HG02885 (cell line): ENCODE data around the gene KCNE5.
"Not testable (repeated sequence)": the region's sequence is repeated elsewhere in the genome, so short reads cannot be mapped to it uniquely, and the experiment has no call there.

ENCODE experiments used
- ATAC-seq: cut with Tn5 transposase; IDR thresholded peaks from one replicate; pipeline ENCODE4 v1.9.1; 2021; ENCODE audit warnings: mild to moderate bottlenecking; ENCODE audit not compliant: unreplicated experiment, poor library complexity

The KCNE5 gene, protein sequence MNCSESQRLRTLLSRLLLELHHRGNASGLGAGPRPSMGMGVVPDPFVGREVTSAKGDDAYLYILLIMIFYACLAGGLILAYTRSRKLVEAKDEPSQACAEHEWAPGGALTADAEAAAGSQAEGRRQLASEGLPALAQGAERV

DNA sequence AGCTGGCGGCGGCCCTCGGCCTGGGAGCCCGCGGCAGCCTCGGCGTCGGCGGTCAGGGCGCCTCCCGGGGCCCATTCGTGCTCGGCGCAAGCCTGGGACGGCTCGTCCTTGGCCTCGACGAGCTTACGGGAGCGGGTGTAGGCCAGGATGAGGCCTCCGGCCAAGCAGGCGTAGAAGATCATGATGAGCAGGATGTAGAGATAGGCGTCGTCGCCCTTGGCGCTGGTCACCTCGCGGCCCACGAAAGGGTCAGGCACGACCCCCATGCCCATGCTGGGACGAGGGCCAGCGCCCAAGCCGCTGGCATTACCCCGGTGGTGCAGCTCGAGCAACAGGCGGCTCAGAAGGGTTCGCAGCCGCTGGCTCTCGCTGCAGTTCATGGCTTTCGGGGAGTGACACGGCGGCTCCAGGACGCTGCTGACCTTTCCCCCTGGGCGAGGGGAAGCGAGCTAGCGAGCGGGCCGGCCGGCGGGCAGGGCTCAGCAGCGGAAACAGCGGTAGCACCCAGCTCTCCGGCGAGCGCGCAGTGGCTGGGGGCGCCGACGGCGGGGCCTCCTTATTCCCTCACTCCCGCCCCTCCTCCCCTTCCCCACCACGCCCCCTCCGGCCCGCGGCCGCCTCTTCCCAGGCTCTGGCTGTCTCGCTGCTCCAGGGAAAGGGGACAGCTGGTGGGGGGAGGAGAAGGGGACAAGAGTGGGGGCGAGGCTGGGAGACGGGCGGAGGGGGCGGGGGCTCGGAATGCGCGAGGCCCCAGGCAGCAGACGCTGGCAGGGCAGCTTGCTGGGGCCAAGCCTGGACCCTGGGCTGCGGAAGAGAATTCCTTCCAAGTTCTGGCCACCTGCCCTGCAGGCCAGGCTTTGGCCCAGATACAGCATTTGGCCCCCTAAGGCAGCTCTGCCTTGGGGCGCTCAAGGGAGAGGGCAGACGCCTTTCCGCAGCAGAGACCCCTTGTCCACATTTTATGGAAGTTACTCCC is at the start of gene KCNE5:
Gene KCNE5 (minus strand): TSS at position 532 of the 976 bp plus-strand sequence. CDS start 152 bp downstream, at position 380.
- ATAC-seq: no peak

DNA sequence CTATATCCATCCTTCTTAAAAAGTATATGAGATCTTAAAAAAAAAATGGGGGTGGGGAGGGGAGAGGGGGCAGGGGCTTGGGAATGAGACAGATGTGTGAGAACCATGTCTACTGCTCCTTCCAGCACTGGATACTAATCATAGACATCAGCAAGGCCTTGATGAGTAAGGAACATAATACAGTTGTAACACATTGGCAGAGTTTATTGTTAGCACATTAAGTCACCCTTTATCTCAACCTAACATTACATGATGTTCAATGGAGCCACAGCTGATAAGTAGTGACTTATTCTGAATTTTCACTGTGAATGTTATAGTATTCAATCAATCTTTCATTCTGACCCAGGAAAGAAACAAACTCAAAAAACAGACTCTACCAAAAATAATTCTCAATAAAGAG is 47.3 kb upstream of the KCNE5 start:
- no peak for ATAC-seq

DNA sequence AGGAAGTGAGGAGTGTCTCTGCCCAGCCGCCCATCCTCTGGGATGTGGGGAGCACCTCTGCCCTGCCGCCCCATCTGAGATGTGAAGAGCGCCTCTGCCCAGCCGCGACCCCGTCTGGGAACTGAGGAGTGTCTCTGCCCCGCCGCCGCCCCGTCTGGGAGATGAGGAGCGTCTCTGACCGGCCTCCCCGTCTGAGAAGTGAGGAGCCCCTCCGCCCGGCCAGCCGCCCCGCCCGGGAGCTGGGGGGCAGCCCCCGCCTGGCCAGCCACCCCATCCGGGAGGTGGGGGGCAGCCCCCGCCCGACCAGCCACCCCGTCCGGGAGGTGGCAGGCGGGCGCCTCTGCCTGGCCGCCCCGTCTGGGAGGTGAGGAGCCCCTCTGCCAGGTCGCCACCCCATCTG is 46.2 kb upstream of the KCNE5 start:
- ATAC-seq: not testable (repeated sequence)

DNA sequence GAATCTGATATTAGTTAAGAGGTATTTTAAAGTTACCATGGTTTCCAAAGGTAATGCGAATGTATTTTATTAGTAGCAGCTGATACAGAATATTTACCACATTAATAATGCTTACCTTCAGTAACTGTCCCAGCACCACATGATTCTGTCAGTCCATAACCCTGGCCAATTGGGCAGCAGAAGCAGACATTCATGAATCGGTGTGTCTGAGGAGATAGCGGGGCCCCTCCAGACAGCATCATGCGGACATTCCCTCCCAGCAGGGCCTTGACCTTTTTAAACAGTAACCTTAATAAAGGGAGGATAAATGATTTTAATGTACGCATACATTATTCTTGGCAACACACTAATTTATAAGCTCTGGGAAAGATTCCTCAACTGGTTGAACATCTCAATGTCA is 43.0 kb upstream of the KCNE5 start:
- ATAC-seq: no peak

DNA sequence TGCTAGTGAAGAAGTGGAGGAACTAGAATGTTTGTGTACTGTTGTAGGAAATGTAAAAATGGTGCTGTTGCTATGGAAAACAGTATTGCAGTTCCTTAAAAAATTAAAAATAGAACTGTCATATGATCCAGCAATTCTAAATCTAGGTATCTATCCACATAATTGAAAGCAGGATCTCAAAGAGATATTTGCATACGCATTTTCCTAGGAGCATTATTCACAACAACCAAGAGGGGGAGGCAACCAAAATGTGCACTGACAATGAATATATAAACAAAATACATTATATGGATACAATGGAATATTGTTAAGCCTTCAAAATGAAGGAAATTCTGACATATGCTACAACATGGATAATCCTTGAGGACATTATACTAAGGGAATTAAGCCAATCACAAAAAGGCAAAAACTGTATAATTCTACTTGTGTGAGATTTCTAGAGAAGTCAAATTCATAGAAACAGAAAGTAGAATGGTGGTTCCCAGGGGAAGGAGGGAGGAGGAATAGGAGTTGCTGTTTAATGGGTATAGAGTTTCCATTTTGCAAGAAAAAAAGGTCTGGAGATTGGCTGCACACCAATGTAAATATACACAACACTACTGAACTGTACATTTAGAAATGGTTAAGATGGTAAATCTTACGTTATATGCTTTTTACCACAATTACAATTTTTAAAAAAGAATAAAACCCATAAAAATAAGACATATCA is 35.6 kb upstream of the KCNE5 start:
- ATAC-seq: no peak

DNA sequence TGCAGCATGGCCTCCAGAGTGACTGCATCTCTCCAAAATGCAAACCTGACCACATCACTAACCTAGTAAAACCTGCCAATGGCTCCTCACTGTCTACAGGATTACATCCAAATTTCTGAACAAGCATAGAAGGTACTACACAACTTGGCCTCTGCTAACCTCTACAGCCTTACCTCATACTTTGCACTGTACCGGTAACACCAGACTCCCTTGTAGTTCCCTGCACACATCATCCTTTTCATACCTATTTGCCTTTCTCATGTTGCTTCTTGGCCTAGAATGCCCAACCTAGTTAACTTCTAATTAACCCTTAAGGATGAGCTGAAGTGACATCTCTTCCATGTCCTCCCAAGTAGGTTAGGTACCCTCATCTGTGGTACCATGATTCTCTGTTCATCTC is 33.4 kb upstream of the KCNE5 start:
- ATAC-seq: no peak

DNA sequence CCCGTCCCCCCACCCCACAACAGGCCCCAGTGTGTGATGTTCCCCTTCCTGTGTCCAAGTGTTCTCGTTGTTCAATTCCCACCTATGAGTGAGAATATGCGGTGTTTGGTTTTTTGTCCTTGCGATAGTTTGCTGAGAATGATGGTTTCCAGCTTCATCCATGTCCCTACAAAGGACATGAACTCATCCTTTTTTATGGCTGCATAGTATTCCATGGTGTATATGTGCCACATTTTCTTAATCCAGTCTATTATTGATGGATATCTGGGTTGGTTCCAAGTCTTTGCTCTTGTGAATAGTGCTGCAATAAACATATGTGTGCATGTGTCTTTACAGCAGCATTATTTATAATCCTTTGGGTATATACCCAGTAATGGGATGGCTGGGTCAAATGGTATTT is 32.4 kb upstream of the KCNE5 start:
- not testable (repeated sequence) for ATAC-seq

DNA sequence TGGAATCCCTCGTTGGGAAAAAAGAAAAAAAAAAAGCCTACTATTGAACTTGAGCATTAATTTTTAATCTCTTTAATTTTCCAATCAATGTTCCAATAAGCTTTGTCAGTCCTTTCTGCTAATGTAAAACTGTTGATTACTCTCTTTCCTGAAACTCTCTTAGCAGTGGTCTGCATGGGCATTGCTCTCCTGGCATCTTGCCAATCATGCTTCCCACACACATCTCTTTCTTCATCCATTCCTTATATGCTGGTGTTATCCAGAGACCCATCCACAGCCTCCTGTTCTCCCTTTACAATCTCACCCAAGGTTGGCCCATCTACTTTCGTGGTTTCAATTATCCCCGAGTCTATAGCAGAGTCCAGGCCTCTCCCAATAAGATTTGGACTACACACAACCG is 31.8 kb upstream of the KCNE5 start:
- no peak for ATAC-seq

DNA sequence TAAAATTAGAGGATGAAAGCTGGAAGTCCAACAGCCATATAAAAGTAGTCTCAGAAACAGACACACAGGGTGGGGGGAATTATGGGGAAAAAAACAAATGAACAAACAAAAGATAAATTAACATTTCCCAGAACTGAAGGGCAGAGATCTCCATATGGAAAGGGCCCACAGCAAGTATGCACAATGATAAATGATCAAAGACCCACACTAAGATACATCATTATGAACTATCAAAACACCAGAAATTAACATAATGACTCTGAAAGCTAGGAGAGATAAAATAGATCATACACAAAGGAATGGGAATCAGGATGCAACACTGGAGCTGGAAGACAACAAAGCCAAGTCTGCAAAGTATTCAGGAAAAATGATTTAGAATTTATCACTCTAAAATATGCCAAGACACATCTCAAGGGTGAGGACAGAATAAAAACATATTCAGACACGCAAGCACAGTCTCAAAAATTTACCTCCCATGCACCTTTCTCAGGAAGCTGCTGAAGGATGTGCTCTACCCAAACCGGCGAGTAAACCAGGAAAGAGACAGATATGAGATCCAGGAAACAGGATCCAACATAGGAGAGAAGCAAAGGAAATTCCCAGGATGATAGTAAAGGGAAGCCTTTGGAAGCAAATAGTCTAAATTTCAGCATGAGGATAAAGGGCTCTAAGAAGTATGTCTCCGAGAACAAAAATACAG is 30.7 kb upstream of the KCNE5 start:
- ATAC-seq: no peak

DNA sequence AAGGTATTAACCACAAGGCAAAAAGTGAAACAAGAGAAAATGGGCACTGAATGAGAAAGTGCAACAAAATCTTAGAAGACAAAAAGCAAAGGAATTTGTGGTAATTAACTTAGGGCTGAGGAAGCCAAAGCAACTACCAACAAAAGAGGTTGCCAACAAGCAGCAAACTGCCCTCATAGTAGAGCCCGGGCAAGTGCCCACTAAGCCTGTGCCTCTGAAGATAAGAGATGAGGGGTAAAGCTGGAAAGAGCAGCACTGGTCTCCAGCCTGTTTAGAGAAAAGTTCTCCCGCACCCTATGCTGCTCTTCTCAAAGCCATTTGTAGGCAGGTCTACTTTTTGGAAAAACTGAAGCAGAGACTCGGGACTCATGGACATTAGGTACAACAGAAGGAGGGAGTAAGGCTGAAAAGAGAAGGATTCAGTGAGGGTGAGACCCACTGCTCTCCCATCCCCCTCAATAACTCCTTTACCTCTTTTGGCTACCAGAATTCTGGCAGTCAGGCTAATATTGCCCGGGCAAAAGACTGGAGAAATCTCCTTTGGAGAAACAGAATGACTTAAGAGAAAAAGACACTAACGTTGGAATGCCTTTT is 29.6 kb upstream of the KCNE5 start:
- no peak for ATAC-seq

DNA sequence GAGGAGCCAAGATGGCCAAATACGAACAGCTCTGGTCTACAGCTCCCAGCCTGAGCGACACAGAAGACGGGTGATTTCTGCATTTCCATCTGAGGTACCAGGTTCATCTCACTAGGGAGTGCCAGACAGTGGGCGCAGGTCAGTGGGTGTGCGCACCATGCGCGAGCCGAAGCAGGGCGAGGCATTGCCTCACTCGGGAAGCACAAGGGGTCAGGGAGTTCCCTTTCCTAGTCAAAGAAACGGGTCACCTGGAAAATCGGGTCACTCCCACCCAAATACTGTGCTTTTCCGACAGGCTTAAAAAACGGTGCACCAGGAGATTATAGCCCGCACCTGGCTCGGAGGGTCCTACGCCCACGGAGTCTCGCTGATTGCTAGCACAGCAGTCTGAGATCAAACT is 19.7 kb upstream of the KCNE5 start:
- ATAC-seq: not testable (repeated sequence)

DNA sequence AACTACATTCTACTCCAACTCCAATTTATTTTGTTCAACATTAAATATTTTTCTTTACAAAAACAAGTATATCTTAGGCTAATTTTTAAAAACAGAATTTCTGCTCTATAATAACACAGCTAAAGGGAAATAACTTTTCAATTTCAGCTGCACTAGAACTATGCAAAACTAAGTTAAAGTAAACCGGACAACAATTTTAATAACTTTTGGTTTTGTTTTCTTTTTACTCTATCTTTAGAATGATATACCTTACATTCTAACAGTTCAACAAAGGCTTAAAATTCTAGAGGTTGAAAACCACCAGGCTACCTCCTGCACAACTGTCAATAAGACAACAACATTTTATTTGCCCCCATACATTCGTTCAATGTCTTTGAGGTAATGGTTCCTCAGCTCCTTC is 18.7 kb upstream of the KCNE5 start:
- ATAC-seq: no peak

DNA sequence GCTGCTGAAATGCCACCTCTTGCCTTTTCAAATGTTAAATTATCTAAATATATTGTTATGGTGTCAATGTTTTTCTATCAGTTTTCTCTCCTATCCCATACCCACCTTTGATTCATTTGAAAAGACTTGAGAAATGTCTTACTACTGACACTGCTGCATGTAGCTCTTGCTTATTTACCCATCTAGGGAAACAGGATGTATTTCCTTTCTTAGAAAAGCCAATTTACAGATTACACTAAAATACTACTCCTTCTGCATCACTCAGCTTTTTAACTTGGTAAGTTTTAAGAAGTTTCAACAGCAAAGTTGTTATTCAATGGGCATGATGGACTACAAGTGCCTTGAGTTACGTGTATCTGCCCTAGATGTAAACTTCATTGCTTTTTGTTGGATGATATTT is 13.2 kb upstream of the KCNE5 start:
- no peak for ATAC-seq

DNA sequence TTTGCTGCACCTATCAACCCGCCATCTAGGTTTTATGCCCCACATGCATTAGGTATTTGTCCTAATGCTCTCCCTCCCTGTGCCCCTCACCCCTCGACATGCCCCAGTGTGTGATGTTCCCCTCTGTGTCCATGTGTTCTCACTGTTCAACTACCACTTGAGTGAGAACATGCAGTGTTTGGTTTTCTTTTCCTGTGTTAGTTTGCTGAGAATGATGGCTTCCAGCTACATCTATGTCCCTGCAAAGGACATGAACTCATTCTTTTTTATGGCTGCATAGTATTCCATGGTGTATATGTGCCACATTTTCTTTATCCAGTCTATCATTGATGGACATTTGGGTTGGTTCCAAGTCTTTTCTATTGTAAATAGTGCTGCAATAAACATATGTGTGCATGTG is 12.5 kb upstream of the KCNE5 start:
- not testable (repeated sequence) for ATAC-seq

DNA sequence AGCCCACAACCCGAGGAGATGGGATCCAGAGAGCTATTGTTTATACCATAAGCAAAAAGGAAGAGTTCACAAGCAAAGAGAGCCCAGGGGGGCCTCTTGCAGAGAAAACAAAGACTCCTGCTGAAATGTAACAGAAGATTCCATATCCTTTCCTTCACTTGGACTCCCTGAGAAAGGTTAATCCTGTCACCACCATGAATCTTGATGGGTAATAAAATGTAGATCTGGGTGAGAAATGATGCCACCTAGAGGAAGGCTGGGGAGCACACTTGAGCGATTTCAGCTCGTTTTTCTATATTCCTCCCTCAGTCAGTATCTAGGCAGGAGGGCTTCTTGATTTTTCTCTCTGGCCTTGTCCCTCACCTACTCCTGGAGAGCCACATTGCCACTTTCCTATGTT is 10.2 kb upstream of the KCNE5 start:
- peak; percentile 71 for ATAC-seq

DNA sequence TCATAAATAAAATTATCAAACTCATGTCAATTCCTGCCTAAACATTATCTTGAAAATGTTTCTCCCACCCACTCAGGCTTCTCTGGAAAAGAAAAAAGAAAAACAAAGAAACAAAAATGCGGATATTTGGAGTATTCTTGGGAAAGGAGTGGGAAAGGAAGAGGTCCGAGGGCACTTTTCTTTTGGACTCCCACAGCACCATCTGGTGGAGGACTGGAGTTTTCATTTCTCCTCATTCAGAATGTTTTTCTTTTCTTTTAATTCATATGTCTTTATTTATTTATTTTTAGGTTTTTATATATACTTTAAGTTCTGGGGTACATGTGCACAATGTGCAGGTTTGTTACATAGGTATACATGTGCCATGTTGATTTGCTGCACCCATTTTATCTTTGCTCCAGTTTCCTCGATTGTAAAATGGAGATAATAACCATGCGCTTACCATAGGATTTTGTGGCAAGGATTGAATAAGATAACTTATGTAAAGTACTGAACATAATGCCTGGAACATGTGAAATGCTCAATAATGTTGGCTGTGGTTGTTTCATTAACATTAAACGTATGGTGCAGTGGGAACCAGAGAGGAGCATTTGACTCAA is 8.0 kb upstream of the KCNE5 start:
- ATAC-seq: no peak

DNA sequence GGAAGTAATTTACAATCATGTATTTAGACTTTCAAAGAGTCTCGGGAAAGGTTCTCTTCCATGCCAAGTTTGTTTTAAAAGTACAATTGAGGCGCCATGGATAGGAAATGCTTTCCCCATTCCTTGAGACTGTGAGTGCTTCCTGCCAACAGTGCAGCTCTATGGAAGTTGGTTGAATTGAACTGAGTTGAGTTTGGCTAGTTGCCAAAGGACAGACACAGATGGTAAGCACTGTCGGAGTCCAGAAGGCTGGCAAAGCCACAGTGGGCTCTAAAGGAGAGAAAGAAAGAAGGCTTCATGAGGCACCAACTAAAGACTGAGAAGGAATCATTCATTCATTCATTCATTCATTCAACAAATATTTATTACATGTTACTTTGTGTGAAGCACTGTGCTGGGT is 4.3 kb upstream of the KCNE5 start:
- no peak for ATAC-seq

DNA sequence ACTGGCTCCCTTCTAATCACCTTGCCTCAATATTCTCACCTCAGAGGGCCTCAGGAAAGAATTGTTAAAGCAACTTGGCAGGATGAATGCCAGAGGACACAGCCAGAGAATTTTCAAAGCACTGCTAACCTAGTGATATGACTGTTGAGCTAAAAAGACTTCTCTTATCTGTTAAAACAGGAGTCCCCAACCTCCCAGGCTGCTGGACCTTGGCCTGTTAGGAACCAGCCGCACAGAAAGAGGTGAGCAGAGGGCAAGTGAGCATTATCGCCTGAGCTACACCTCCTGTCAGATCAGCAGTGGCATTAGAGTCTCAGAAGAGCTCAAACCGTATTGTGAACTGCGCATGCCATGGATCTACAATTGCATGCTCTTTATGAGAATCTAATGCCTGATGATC is 1.7 kb upstream of the KCNE5 start:
- no peak for ATAC-seq

DNA sequence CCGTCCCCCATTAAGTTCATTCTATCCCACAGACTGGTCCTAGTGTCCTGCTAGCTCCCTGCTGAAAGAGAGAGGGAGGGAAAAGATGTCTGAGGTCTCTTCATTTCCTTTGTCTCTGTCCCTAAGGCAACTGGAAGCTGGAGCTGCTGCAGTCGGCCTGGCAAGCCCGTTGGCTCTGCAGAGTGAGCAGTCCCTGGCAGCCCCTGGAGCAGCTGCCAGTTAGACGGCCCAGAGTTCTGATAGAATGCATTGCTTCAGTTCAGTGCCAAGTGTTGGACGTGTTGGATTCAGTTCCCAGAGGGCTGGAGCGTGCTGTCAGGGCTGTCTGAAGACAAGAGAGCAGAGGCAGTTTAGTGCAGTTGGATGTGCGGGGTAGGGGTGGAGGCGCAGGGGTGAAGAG is 975 bp downstream of the KCNE5 start:
- no peak for ATAC-seq

DNA sequence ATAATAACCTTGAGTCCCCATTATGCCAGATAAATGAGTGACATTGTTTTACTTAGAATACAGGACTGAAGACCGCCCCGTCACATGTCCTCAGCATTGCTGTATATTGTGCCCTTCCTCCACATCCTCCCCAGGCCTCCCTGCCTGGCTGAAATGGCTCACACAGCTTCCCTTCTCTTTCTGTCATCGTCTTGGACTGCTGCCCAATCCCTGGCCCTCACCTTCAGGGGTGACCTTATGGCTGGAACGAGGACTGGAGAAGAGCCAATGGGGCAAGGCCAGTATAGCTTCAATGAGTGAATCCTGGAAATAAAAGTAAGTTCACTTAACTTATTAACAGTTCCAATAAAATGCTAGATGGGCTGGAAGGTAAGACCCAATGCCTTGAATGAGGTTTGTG is 2.7 kb downstream of the KCNE5 start:
- ATAC-seq: no peak
